HG02938 (cell line): ENCODE measurements around the gene FAH.

ENCODE experiments used
- ATAC-seq: cut with Tn5 transposase; IDR thresholded peaks from one replicate; pipeline ENCODE4 v1.9.1; 2021; ENCODE audit warnings: mild to moderate bottlenecking, moderate library complexity; ENCODE audit not compliant: unreplicated experiment

Gene FAH

DNA sequence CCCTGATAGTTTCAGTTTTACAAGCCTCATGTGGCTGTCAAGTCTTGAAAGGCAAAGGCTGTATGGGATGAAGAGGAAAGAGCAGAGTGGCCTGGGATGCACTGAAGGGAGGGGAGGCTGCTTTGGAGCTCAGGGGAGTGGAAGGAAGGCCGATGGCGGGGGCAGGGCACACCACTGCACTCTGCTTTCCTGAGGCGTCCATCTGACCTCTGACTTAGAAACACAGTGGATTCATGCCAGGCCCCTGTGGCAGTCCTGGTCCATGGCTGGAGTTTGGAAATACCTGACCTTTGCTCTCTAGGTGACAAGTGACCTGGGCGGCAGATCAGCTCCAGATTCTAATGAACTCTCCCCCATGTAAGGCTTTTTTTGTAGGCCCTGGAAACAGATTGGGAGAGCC is 19.0 kb downstream of the FAH start:
- no peak for ATAC-seq

GRCh38 chr15:80172401-80172800 is 19.6 kb downstream of the FAH start:
- no peak for ATAC-seq

DNA sequence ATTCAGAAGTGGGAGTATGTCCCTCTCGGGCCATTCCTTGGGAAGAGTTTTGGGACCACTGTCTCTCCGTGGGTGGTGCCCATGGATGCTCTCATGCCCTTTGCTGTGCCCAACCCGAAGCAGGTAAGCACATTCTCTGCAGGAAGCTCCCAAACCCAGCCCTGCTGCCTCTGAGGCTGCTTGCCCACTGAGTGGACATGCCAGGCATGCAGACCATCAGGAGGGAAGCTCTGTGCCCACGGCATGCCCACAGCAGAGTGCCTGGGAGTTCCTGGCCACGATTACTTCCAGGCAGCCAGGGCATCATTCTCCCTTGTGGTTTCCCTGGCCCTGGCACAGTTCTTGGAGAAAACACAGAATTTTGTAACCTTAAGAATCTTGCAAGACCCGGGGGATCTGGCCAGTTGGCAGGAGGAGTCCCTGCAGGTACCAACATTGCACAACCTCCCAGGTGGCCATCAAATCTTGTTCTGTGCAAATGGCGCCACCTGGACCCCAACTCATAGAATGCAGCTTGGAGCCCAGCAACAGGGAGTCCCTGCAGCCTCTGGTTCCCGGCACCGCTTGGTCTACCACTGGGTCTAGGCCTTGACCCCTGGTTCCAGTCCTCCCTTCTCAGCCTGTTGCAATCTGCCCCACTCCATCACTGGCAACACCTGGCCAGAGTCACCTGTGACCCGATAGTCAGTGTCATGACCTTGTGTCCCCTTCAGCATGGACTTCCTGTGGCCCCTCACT is 20.4 kb downstream of the FAH start:
- peak; percentile 61 for ATAC-seq

DNA sequence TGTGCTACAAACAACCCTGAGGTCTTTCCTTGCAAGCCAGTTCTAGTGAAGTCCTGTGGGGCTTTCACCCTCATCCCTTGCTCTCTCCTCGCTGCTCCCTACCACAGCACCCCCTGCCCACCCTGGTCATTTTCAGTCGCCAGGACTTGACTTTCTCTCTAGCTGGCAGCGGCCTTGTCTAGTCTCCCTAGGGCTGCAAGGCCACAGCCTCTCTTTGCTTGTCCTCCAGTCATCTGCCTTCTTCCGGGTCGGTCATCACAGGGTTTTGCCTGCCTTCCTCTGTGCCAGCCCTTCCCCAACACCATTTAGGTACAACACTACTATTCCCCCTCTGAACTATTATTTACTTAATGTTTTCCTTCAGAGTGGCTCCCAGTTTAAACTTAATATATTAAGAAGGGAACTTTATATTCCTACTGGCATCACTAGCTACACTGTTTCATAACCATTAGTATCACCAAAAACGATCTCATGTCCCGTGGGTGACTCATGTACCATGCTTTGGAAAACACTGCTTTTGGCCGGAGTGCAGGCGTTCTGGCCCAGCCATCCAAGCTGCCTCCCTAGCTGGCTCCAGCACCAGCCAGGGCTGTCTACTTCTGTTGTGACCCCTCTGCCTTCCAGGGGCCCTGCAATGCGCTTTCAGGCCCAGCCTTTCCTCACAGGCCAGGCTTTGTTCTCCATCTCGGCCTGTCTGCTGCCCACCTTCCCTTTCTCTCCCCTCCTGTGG is 21.4 kb downstream of the FAH start:
- no peak for ATAC-seq

DNA sequence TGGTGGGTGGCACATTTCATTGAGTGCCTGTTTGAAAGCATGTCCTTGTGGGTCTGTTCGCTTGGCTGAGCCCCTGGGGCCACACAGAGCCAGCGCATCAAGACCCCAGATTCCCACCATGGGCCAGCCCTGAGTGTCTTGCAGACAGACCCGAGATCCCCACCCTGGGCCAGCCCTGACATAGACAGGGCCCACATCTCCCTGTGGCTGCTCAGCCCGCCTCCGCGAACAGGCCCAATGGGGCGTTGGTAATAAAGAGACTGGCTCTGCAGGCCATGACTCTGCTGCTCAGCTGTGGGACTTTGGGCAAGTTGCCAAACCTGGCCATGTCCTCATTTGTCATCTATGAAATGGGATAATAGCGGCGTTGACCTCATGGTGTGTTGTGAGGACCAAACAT is 22.6 kb downstream of the FAH start:
- ATAC-seq, result no peak

GRCh38 chr15:80176443-80176842 is 23.6 kb downstream of the FAH start:
- no peak for ATAC-seq

DNA sequence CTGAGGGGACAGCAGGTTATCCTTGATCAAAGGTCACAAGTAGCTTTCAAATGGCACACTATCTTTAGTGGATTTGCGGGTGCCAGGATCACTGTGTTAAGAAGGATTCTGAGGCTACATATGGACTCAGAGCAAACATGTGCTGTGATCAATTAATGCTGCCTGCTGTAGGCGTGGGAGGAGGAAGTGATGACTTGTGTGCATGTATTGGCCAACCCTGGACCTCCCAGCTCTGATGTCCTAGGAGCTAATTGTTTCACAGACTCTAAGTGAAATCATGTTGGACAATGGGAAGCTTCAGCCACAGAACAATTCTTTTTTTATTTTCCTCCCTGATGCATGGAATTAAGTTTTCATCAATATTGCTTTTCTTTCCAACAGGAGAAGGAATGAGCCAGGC is 24.4 kb downstream of the FAH start:
- no peak for ATAC-seq

GRCh38 chr15:80179025-80179759 is 26.4 kb downstream of the FAH start:
- no peak for ATAC-seq

GRCh38 chr15:80179935-80180334 is 27.1 kb downstream of the FAH start:
- no peak for ATAC-seq

DNA sequence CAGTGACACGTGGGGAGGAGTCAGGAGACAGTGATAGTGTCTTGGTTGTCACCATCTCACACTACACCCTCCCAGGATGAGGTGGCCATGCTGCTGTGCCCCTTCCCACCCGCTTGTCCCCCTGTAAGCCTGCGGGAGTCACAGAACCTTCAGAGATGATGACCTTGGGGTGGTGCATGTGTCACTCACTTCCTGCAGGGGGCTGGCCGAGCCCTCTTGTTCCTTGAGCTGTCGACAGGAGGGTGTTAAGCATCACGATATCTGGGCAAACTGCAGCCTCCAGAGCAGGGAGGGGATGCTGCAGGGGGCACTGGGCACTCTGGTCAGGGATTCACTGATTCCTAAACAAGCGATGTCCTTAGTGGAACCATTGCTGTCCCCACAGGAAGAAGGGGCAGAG is 27.7 kb downstream of the FAH start:
- no peak for ATAC-seq

DNA sequence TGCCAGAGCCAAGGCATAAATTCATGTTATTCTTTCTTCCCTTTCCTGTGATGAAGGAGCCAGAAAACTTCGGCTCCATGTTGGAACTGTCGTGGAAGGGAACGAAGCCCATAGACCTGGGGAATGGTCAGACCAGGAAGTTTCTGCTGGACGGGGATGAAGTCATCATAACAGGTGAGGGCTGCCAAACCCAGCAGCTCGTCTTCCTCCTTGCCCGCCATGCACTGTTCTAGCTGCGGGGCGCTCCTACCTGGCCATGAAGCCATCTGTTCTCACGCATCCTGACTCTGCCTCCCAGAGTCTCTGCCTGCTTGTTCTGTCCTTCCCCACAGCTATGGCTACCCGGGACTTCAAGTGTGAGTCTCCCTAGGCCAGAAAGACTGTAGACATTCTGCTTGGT is 28.2 kb downstream of the FAH start:
- ATAC-seq, result no peak

DNA sequence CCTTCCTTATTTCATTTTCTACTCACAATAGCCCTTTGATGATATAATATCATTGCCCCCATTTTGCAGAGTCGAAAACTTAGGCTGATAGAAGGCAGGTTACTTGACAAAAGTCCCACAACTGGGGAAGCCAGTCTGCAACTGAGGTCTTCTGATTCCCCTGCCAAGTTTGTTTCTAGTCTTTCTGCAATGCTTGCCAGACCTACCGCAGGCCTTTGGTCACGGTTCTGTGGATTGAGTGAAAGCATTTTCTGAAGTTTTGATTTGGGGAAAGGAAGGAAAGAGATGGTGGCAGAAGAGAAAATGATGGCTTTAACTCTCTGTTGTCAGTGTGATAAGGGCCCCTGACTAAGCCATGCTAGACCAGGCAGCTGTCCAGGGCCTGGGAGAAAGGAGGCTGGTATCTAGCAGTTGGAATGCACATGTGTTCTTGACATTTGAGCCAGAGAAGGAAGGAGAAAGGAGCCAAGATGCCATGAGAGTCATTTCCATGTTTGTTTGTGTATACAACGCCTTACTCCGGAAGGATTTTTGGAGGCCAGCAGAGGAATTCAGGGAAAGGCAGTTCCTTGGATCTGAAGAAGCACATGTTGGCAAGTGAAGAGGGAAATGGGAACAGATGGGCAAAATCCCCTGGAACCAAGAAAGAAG is 29.9 kb downstream of the FAH start:
- ATAC-seq, result no peak

DNA sequence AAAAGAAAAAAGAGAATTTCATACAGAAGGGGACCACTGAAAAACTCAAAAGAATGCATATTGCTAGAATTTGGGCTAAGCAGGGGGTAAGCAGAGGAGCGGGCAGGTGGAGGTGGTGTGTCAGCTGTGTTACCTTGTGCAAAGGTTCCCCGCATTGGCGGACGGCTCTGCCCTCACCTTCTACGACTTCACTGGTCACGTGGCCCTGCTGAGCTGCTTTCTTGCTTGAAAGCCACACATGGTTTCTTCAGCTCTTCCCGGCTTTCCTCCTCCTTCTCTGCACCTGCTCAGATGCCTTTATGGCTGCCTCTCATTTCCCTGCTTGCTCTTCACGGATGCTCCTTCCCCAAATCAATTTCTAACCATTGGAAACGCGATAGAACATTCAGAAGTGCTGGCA is 30.5 kb downstream of the FAH start:
- no peak for ATAC-seq

DNA sequence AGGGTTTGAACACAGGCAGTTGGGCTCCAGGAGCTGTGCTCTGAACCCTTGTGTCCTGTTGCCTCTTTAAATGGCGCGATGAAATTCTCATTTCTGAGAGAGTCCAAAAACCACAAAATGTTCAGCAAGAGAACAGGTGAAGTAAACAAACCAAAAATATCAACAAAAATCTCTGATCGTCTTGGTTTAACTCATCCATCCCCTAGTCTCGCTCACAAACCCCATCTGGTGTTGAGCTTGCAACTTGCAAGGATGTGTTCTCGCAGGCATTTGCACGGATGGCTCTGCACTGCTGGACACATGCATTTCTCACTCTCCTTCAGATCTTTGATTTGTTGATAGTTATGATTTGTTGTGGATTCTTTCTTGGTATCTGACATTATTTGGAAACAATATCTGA is 31.1 kb downstream of the FAH start:
- ATAC-seq, result no peak

DNA sequence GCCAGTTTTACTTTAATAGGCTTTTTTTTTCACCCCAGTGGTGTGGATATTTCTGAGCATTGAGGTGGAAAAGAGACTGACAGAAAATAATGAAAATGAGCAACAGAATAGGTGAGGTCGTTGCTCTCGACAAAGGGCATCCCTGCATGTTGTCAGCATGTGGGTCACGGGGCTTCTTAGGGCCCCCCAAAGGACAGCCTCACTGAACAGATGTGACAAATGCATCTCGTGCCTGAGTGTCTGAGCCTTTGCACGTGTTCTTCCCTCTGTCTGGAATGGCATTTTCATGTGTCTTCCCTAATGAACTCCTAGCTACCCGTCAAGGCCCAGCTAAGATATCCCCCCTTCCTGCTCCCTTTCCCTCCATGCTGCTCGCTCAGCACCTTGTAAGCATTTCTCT is 31.8 kb downstream of the FAH start:
- no peak for ATAC-seq

DNA sequence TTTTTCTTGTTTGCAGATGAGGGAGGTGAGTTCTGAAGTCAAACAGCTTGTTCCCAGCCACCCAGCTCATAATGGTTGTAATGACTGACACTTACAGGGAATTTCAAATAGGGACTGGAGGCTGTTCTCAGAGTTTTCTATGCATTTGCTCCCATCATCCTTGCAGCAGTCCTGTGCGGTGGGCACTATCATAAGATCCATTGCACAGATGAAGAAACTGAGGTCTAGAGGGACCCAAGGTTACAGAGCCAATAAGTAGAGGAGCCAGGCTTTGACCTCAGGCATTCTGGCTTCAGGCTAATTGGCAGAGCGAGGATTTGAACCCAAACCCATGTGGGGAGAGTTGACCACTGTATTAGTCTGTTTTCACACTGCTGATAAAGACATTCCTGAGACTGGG is 32.4 kb downstream of the FAH start:
- ATAC-seq, result no peak

GRCh38 chr15:80186066-80186465 is 33.3 kb downstream of the FAH start:
- no peak for ATAC-seq

- no peak for ATAC-seq
These were observed 33.8 kb downstream of the FAH start for GRCh38 chr15:80186597-80186996.

DNA sequence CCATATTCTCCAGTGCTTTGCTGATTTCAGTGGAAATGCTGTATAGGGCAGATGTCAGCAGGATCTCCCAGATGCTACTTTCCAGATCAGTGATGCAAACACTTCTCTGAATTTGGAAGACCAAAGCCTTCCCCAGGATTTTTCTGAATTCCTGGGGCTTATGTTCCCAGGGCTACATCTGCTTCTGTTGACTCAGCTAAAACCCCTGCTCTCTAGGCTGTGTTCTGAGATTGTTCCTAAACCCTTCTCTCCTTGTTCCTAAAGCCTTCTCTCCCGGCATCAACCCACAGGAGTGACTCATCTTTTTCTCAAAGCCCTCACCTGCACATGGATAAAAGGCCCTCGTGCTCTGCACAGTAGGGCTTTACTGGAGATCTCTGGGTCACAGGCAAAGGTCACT is 35.5 kb downstream of the FAH start:
- no peak for ATAC-seq

GRCh38 chr15:80191198-80191597 is 38.4 kb downstream of the FAH start:
- no peak for ATAC-seq

GRCh38 chr15:80191897-80192595 is 39.2 kb downstream of the FAH start:
- no peak for ATAC-seq
